ENCODE results near the gene CD79A.

GRCh38 chr19:41904118-41904870 is 27.2 kb downstream of the CD79A start:
- TF ChIP-seq CTCF (IDR thresholded peaks at IDR 0.05) (no peak), POLR2A (IDR thresholded peaks at IDR 0.05) (no peak)
